MCF 10A (cell line): ENCODE measurements around the gene TRIM41. TPM values are rescaled to one million over a fixed set of nuclear protein-coding genes. Genes with fewer than 3 reads are reported as not detected.

Experiments
- BruUV-seq: library from RNA; stranded (reverse); fragments of 400-500 nt; replicated peaks from 2 replicates; lab custom pipeline; 2021; lab: Mats Ljungman, UMichigan
- CTCF ChIA-PET: fragments of 300-600 bp; sonication (Branson Sonifier 250); formaldehyde crosslinking; extraction: SDS; loops from one replicate; lab custom pipeline; 2021; ENCODE audit warnings: antibody characterized with exemption, inconsistent platforms; lab: Yijun Ruan, JAX
- POLR2A ChIA-PET: fragments of 300-600, 350-650 bp; sonication (Branson Sonifier 250); formaldehyde crosslinking; extraction: SDS; loops from one replicate; lab custom pipeline; 2020; ENCODE audit warnings: antibody characterized with exemption, inconsistent platforms; lab: Yijun Ruan, JAX
- DNase-seq: peaks from one replicate; pipeline ENCODE4 v3.0.0-alpha.2; 2018; ENCODE audit not compliant: unreplicated experiment
- H3K27ac Mint-ChIP-seq: one replicate; pipeline ENCODE4 v1.8.0; 2022; ENCODE audit warnings: mild to moderate bottlenecking, low read depth, mixed read lengths; ENCODE audit not compliant: unreplicated experiment
- H3K27me3 Mint-ChIP-seq: one replicate; pipeline ENCODE4 v1.8.0; 2022; ENCODE audit warnings: mixed read lengths; ENCODE audit not compliant: insufficient read depth, unreplicated experiment
- H3K36me3 Mint-ChIP-seq: one replicate; pipeline ENCODE4 v1.8.0; 2022; ENCODE audit warnings: mild to moderate bottlenecking, moderate library complexity, mixed read lengths; ENCODE audit not compliant: insufficient read depth, unreplicated experiment
- H3K4me1 Mint-ChIP-seq: one replicate; pipeline ENCODE4 v1.8.0; 2022; ENCODE audit warnings: mixed read lengths; ENCODE audit not compliant: insufficient read depth, unreplicated experiment
- H3K4me3 Mint-ChIP-seq: one replicate; pipeline ENCODE4 v1.8.0; 2022; ENCODE audit warnings: mild to moderate bottlenecking, moderate library complexity, mixed read lengths; ENCODE audit not compliant: unreplicated experiment
- H3K9me3 Mint-ChIP-seq: one replicate; pipeline ENCODE4 v1.8.0; 2022; ENCODE audit warnings: mixed read lengths; ENCODE audit not compliant: unreplicated experiment
- intact Hi-C: fragments of 100-400 bp; cut with micrococcal nuclease; formaldehyde crosslinking; loops from 2 replicates; pipeline ENCODE4 v1.14.1; 2022
- total RNA-seq: library from RNA; stranded (reverse); gene quantifications from 2 replicates; pipeline ENCODE4 v1.2.3, GENCODE V29; 2022
- TF ChIP-seq, protein P1 (sequence below): fragments of 200-600 bp; IDR thresholded peaks from one replicate; pipeline ENCODE4 v1.8.0; 2022; ENCODE audit warnings: antibody characterized with exemption, mild to moderate bottlenecking; ENCODE audit not compliant: unreplicated experiment

Gene TRIM41
- total RNA-seq, 1 experiment from 2014 or later: 49.4 TPM

DNA sequence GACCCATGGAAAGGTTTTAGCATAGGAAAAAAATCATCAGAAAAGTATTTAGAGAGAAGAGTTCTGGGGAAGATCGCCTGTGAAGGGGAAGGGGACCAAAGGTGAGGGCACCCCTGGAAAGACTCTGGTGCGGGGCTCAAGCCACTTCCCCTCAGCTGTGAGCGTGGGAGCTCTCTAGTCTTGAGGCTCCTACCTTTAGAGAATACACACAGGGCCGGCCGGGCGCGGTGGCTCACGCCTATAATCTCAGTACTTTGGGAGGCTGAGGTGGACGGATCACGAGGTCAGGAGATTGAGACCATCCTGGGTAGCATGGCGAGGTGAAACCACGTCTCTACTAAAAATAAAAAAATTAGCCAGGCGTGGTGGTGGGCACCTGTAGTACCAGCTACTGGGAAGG lies 6.9 kb downstream of the TRIM41 start:
- Mint-ChIP-seq H3K9me3 (no peaks in the 10 kb centered on the region), H3K27ac (no peak overlapping the region), H3K4me3 (no peak overlapping the region), H3K4me1 (peaks cover 7% of the 10 kb centered on the region), H3K27me3 (no peaks in the 10 kb centered on the region), H3K36me3 (peaks cover 71% of the 10 kb centered on the region)
- POLR2A ChIA-PET: interaction anchor here (1.1 to 11.0 kb wide), 3 partner anchors 13 to 28 kb away, joined by 3 to 374 read pairs (median 3); partner anchors contain the start of gene RACK1
- DNase-seq: no peak
- CTCF ChIA-PET: interaction anchor here (0.6 to 1.2 kb wide), 3 partner anchors 9 to 366 kb away, joined by 3 to 4 read pairs (median 3); no protein-coding TSS in a partner anchor
- BruUV-seq: no TSS peak
- intact Hi-C loops: no loop called here
- TF ChIP-seq, protein P1, sequence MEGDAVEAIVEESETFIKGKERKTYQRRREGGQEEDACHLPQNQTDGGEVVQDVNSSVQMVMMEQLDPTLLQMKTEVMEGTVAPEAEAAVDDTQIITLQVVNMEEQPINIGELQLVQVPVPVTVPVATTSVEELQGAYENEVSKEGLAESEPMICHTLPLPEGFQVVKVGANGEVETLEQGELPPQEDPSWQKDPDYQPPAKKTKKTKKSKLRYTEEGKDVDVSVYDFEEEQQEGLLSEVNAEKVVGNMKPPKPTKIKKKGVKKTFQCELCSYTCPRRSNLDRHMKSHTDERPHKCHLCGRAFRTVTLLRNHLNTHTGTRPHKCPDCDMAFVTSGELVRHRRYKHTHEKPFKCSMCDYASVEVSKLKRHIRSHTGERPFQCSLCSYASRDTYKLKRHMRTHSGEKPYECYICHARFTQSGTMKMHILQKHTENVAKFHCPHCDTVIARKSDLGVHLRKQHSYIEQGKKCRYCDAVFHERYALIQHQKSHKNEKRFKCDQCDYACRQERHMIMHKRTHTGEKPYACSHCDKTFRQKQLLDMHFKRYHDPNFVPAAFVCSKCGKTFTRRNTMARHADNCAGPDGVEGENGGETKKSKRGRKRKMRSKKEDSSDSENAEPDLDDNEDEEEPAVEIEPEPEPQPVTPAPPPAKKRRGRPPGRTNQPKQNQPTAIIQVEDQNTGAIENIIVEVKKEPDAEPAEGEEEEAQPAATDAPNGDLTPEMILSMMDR: no peak

DNA sequence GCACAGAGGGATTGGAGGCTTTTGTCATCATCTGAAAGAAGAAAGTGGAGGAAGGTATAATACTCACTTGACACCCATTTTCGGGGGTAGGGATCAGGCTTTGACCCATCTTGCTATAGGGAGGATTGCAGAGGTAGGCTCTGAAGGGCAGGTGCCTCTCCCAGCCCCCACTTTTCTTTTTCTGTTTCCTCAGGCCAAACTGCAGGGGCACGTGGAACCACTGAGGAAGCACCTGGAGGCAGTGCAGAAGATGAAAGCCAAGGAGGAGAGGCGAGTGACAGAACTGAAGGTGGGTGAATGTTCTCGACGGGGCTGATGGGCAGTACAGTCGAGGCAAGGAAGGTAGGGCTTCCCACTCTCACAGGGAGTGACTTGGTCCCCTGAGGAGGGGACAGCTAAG lies 7.5 kb downstream of the TRIM41 start:
- ChIA-PET POLR2A (interaction anchor here (0.8 to 2.0 kb wide), 2 partner anchors 13 to 15 kb away, joined by 3 to 10 read pairs; partner anchors contain the start of gene RACK1), CTCF (interaction anchor here (1.2 kb wide), 1 partner anchor 11 kb away, joined by 3 read pairs; no protein-coding TSS in a partner anchor)
- Mint-ChIP-seq H3K36me3 (peaks cover 77% of the 10 kb centered on the region), H3K4me1 (peaks cover 10% of the 10 kb centered on the region), H3K27ac (no peak overlapping the region), H3K27me3 (no peaks in the 10 kb centered on the region), H3K4me3 (no peak overlapping the region), H3K9me3 (no peaks in the 10 kb centered on the region)
- TF ChIP-seq, protein P1: no peak
- intact Hi-C loops: no loop called here
- no TSS peak for BruUV-seq
- DNase-seq: no peak

DNA sequence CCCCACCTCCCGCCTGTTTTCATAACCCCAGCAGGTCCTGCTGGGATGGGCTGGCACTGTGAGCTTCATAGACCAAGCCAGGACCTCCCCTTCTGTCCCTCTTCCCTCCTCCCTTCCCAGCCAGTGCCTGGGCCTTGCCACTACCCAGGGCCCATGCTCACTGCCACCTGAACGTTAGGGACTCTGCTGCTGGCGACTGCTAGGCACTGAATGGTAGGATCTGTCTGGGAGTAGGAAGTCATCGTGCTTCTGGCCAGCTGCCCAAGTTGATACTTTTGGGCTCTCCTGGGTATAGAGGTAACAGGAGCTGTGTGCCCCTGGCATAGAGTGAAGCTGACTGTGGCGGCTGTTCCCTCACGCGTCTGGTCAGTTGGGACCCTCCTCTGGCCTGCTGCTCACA lies 8.4 kb downstream of the TRIM41 start:
- ChIA-PET POLR2A (interaction anchor here (0.8 to 2.0 kb wide), 5 partner anchors 8 to 14 kb away, joined by 3 to 10 read pairs (median 4); partner anchors contain the start of genes RACK1 and TRIM41), CTCF (no interaction called here)
- Mint-ChIP-seq H3K36me3 (peaks cover 86% of the 10 kb centered on the region), H3K4me1 (peaks cover 10% of the 10 kb centered on the region), H3K27ac (no peak overlapping the region), H3K4me3 (no peak overlapping the region), H3K9me3 (no peaks in the 10 kb centered on the region), H3K27me3 (no peaks in the 10 kb centered on the region)
- BruUV-seq: no TSS peak
- TF ChIP-seq, protein P1: no peak
- intact Hi-C loops: no loop called here
- no peak for DNase-seq

DNA sequence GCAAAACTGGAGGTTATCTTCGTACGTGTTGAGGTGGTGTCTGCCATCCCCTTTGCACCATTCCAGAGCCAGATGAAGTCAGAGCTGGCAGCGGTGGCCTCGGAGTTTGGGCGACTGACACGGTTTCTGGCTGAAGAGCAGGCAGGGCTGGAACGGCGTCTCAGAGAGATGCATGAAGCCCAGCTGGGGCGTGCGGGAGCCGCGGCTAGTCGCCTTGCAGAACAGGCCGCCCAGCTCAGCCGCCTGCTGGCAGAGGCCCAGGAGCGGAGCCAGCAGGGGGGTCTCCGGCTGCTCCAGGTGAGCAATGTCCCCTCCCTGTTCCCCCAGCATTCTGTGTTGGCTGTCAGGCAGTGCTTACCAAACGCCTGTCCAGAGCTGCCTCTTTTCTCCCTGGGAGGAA lies 9.5 kb downstream of the TRIM41 start:
- Mint-ChIP-seq H3K4me3 (no peak overlapping the region), H3K27me3 (no peaks in the 10 kb centered on the region)
- CTCF ChIA-PET: interaction anchor here (0.6 to 1.1 kb wide), 2 partner anchors 28 to 41 kb away, joined by 3 read pairs; no protein-coding TSS in a partner anchor

More for the DNA sequence above, 9.5 kb downstream of the TRIM41 start:
- POLR2A ChIA-PET: interaction anchor here (0.6 to 3.0 kb wide), 5 partner anchors 9 to 23 kb away, joined by 3 to 31 read pairs (median 9); partner anchors contain the start of genes RACK1 and TRIM41
- TF ChIP-seq, protein P1: no peak
- H3K9me3 Mint-ChIP-seq: no peaks in the 10 kb centered on the region
- intact Hi-C loops: no loop called here
- H3K4me1 Mint-ChIP-seq: peaks cover 10% of the 10 kb centered on the region
- no peak overlapping the region for H3K27ac Mint-ChIP-seq
- peaks cover 86% of the 10 kb centered on the region for H3K36me3 Mint-ChIP-seq
- BruUV-seq: no TSS peak
- DNase-seq: no peak
